Measurements from ENCODE around the gene TRAPPC2L.

Gene TRAPPC2L

DNA sequence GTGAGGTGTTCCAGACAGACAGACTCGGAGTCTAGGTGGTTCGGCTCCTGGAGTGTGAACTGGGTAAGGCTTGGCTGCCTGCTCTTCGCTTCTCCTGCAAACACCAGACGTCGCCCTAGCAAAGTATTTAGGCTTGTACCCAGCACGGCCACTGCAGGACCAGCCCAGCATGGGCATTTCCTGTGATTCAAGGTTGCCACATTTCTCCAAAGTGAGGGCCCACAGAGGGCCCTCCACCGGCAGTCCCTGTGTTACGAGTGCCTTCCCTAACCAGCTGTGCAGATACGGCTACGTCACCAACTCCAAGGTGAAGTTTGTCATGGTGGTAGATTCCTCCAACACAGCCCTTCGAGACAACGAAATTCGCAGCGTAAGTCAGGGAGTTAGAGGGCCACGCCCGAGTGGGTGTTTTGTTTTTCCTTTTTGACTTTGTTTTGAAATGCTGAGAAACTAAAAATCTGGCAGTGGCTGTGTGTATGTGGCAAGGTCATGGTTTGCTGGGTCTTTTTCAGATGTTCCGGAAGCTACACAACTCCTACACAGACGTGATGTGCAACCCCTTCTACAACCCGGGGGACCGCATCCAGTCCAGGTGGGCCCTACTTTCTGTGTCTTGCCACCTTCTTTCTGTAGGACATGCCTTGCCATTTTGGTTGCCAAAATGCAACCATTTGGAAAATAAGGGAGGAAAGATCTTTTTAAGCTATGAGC is 2.6 kb downstream of the TRAPPC2L start:
- DNase-seq = no peak

DNA sequence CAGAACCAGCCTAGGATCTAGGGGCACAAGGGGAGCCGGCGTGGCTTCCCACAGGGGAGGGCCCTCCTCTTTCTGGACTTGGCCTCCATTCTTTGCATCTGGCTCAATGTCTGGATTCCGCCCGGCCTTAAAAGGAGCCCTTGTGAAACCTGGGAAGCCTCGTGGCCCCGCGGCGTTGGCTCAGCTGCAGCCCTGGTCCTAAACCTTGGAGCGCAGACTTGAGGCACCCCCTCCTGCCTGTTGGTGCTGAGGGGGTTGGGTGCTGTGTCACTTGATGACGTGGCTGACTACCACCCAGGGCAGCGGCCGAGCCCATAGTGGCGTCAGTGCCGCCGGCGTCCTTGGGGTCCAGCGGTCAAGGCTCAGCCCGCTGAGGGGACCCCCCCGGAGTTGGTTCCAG is 4.4 kb downstream of the TRAPPC2L start:
- DNase-seq = no peak

DNA sequence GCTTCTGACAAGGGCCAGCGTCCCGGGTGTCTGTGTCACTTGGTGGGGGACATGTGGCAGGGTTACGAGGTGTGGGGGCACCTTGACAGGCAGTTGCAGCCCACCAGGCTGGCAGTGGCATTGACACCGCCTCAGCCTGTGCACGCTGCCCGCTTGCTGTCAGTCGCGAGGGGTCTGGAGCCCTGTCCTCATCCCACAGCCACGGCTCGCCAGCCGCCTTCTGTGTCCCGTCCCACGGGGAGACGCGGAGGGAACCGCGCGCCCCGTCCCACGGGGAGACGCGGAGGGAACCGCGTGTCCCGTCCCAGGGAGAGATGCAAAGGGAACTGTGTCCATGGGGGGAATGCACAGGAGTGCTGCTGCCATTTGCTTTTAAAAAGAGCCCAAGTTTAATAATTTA is 6.0 kb downstream of the TRAPPC2L start:
- no peak for DNase-seq

DNA sequence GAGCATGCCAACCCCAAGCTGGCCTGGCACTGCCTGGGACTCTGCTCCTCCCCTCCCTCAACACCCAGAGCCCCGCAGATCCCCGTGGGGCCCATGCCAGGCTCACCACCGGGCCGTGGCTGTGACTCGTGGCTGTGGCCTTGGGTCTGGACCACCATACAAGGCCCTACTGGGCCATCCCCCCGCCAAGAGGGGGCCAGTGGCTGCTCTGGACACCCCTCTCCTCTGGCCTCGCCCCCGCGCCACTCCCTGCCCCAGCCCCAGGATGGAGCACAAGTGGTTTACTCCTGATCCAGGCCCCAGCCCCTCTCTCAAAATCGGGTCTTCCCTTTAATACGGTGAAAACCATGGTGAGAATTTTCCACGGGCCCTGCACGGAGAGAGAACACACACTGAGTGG is 6.5 kb downstream of the TRAPPC2L start:
- no peak for DNase-seq

DNA sequence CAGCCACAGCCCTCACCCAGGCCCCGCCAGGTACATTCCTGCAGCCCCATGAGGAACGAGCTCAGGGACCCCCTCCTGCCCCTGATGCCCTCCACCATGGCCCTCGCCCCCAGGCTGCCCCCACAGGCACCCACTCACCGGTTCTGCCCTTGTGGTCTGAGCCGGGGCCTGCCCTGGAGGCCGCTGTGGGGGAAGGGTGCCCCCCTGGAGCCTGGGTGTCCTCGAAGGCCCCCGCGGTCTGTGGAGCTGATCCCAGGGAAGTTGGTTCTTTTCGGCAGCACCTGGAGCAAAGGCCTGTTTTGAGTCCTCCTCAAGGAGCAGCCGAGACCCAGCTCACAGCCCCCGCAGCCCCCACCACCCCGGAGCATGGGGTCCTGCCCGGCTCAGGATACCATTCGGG is 7.2 kb downstream of the TRAPPC2L start:
- no peak for DNase-seq

DNA sequence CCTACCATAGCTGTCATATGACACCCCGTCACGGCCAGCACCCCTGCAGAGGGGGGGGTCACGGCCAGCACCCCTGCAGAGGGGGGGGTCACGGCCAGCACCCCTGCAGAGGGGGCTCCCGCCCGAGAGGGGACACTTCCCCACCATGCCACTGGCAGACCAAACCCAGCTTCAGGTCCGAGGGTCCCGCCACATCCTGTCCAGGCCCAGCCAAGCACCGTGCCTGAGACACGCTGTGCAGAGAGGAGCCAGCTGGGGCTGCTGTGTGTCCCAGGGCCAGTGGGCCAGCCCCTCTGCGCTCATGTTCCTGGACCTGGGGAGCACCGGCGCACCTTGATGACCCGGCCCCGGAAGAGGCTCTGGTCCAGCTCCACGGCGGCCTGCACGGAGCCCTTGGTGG is 7.6 kb downstream of the TRAPPC2L start:
- DNase-seq = no peak

DNA sequence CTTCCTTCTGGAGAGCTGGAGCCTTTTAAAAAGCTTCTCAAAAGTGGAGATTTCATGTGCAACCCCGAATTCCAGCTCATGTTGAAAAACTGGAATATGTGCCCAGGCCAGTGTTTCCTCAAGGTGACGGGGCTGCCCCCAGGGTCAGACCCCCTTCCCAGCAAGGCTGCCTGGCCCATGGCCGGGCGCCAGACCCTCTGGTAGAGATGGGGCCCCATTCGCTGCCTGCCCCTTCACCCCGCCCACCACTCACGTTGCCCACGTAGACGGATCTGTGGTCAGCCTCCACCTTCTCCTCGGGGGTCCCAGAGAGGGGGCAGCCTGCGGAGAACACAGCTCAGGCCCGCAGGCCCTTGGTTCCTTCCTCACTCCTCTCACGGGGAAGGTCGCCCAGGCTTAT is 8.4 kb downstream of the TRAPPC2L start:
- DNase-seq = no peak

DNA sequence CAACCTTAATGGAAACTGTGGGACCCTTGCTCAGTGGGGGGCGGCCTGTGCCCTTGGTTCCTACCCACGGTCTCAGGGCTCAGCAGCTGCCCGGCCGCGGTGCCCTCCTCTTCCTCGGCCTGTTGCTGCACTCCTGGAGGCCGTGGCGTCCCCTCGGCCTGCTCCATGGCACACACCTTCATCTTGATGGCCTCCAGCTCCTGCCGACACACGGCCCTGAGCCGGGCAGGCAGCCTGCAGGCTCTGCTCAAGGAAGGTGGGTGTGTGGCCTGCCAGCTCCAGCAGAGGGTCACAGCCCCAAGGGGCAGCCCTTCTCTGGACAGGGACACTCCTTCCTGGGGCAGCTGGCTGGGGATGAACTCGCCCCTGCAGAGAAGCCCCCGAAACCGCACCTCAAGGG is 8.8 kb downstream of the TRAPPC2L start:
- no peak for DNase-seq

DNA sequence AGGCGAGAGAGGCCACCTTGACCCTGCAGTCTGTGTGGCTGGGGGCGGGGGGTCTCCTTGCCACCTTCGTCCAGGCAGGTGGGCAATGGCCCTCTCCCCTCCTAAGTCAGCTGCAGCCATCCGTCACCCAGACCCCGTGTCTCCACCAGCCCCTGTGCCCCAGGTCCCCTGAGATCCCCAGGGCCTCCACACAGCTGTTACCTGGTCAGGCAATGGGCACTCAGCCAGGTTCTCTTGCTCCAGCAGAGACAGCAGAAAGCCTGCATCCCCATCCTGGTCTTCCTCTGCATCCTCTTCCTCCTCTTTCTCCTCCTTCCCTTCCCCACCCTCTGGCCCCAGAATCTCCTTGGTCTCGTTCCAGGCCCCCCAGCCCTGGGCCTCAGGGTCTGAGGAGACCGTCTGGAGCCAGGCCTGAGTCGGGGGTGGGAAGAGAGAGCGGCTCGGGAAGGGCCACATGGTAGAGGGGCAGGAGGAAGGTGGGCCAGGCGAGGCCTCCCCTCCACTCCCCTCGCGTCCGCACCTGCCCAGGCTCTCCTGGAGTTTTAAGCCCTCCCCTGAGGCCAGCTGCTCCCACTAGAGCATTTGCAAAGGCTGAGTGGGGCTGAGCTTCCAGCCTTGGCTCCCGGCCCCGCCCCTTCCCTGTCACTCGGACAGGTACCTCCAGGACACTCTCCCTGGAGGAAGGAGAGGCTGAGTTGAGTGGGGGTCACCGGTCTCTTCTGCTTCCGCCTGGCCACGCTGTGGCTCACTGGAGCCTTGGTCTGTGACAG is 9.4 kb downstream of the TRAPPC2L start, which contains the start of gene PABPN1L:
Gene PABPN1L (minus strand): TSS at position 510 of the 770 bp plus-strand sequence. CDS start 54 bp downstream, at position 456.
- DNase-seq = no peak

DNA sequence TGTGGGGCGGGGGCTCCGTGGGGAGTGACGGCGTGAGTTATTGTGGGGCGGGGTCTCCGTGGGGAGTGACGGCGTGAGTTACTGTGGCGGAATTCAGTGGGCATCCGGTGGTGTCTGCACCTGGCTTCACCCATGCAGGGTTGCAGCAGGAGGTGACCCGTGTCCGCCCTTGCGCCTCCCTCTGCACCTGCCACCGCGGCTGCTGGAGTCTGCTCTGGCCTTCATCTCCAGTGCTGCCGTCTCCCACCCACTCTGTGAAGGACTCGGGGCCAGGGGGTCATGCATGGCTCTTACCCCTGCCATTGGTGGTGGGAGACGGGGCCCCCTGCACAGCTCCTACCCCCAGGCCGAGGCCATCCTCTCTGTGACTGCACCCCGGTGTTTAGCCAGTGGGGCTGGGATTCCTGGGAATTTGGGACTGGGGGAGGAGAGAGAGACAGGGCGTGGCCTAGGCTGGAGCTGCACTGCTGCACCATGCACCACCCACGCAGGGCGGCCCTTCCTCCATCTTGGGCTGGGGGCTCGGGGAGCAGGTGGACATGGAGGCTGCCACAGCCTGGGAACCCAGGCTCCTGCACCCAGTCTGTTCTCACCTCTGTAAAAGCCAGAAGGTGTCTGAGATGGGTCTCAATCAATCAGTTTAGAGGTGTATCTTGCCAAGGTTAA is 10.8 kb downstream of the TRAPPC2L start:
- DNase-seq = no peak

DNA sequence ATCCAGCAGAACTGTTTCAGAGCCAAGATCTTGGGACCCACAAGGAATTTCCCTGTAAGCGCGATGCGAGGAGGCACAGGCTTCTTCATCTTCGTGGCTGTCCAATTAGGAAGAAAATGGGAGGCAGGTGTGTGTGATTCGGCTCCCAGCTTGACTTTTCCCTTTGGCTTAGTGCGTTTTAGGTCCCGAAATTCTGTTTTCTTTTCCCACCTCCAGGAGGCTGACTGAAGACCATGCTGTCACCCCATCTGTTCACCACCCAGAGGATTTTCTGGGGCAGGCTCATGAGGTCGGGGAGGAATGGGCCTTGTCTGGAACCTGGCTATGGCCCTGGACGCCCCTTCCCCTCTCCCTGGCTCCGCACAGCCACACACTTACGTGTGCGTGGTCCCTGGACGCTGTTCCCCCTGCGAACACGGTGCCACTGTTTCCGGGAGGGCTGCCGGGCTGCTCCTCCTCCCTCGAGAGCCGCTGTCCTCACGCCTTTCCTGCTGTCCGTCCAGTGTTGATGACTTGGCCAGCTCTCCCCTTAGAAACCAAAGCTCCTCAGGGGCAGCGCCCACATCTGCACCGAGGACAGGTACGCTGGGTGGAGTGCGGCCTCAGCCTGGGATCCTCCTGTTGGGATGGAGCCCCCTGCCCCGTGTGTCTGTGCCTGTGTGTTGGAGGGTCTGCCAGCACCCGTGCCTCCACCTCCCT is 12.2 kb downstream of the TRAPPC2L start:
- DNase-seq = no peak

DNA sequence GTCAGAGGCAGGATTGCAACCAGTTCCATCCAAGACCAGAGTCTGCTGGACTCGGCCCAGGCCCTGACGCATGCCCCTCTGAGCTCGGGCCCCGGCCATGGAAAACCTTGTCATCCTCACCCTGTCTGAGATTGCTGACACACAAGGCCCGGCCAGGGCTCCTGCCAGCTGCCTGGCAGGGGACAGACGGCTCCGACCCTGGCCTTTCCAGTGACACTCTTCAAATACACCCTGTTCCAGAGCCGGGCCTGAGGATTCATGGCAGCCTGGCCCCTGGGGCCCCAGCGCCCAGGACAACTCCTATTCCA is 12.7 kb downstream of the TRAPPC2L start:
- DNase-seq = no peak

DNA sequence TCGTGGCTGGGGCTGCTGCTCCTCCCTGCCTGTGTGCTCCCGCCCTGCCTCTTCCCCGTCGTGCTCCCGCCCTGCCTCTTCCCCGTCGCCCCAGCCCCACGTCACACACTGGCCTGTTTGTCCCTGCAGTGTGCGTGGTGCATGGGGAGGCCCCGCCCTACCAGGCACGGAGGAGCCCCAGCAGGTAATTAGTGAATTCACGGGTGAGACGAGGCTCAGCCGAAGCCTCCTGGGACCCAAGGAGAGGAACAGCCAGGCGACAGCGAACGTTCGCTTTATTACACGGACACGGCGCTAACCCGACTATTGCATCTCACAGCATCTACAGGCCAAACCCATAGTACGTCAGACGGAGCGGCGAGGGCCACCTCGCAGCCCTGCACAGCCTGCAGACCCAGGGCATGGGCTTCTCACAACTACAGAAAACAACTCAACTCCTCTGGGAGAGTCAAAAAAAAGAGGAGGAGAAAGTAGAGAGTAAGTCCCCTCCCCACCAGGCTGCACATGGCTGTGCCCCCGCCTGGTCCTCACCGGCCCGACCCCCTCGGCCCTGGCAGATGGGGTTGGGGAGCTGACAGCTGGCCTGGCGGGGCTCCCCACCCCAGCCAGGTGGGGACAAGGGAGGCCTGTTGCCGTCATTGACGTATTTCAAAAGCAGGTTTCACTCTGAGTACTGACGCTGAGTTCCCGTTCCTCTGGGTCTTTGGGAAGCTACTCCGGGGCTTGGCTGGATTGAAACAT is 13.9 kb downstream of the TRAPPC2L start:
- no peak for DNase-seq

DNA sequence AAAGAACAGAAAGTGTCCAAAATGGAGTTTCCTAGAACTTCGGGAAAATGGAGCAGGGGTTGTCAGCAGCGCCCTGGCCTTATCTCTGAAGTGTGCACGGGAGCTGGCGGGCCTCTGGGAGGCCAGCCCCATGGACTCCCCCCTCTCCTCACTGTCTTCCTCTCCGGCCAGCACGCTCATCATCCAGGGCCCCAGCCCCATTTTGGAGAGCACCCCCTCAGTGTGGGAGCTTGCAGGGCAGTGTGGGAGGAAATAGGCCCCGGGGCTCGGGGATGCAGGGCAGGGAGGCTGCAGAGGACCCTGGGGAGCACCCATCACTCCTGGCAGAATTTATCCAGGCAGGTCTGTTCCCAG is 14.4 kb downstream of the TRAPPC2L start:
- DNase-seq = no peak

DNA sequence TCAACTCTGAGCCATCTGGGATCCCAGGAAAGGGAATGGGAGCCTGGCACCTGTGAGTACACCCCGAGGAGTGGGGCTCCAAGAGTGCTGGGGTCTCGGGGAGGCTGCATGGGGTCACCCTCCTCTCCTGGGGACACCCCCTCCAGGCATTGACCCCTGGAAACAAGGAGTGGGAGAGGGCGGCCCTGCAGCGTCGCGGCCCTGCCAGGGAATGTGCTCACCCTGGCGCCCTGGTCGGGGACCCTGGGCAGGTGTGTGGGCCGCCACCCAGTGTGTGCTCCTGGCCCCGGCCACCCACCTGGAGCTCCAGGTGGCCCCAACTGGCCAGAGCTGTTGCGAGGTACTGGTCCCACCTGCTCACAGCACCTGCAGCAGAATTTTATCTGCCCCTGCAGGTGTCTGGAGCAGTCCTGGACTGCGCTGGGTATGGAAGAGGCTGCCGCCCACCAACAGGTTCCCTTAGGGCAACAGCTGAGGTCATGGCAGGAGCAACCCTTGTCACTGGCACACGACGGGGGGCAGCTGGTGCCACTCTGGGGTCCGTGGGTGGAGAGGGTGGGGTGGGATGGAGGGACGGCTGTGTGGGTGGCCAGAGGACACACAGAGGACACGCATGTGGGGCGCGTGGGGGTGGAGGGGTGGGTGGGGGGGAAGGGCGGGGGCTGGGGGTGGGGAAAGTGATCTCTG is 14.9 kb downstream of the TRAPPC2L start:
- DNase-seq = no peak

DNA sequence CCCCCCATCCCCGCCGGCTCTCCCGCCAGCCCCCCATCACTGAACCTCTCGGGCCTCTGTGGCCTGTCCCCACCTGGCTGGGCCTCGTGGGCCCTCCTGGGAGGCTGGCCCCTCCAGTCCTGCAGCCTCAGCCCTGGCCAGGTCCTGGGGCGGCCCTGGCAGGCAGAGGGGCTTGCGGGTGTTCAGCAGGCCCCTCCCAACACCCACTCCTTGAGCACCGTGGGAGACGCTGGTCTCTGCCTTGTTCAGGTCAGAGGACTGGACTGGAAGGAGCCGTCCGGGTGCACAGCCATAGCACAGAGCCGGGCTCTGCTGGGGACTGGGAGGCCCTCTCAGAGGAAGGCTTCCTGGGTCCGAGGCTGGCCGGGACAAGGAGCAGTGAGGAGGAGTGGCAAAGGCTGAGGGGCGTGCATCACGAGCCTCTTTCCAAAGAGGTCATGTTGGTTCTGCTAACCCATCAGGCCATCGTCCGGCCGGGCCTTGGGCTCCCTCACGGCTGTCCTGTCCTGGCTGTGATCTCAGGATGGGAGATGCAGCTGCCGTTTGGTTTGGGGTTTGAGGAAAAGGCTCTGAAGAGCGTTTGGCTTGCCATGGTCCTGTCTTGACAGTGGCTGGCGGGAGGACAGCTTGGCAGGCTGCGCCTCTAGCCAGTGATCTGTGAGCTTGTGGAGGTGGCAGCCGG is 15.9 kb downstream of the TRAPPC2L start:
- no peak for DNase-seq

DNA sequence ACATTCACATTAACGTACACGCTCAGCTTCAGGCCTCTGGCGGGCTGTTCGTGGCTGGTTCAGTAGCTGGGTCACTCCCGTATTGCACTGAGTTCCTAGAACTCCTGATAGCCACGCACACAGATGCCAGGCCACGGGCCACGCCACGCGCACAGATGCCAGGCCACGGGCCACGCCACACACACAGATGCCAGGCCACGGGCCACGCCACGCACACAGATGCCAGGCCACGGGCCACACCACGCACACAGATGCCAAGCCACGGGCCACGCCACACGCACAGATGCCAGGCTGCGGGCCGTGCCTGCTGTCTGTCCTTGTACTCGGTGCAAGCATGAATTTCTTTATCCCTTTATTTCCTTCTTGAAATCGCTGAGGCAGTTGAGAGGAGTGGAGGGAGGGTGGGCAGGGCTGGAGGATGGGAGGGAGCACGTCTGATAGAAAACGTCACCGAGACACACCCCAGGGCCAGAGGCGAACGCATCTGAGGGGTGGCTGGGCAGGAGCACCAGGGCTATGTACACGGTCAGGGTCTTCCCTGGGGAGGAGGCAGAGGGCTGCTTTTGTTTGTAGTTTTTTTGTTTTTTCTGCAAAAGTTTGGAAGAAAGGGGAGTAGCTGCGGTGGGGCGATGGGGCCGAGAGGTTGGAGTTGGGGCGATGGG is 18.1 kb downstream of the TRAPPC2L start:
- no peak for DNase-seq

DNA sequence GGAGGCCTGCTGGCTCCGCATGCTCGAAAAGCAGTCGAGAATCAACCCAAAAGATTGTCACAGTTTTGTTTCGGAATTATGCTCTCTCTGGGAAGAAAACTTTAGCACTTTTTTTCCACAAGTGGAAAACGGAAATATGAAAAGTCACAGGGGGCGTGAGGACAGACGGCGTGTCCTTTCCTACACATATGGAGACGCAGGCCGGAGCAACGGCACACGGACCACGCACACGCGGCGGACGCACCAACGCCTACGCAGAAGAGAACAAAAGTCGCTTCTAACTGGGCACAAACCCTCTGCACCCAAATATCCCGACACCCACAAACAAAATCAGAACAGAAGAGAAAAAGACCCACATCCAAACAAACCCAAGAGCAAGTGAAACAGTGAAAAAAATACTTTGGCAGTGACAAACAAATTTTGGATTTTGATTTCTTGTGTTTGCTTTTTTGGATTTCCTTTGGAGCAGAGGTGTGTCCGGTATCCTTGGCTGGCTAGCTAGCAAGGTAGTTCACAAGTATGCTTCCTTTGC is 18.8 kb downstream of the TRAPPC2L start:
- DNase-seq = no peak

DNA sequence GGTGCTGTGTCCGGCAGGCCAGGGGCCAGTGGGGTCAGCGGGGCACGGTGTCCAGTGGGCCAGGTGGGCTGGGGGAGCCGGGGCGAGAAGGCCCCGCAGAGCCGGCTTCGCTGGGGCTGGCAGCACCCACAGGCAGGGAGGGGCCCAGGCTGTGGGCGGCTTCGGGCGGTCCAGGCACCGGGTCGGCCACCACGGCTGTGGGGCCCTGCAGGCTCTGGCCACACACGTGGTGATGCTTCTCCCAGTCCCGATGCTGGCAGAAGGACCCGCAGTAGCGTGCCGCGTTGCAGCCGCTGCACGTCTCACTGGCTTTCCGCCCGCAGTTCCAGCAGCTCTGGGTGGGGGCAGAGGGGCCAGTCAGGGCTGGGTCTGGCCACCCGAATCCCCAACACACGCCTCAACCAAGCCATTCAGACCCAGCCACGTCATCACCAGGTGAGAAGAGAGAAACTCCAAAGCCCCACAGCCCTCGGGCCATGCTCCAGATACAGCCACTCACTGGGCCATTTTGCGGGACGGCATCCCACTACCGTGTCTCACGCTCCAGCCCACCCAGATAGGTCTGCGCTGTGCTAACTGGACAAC is 20.1 kb downstream of the TRAPPC2L start:
- no peak for DNase-seq
